ENCODE results near the gene GPATCH8. TPM values are rescaled to one million over a fixed set of nuclear protein-coding genes. Genes with fewer than 3 reads are reported as not detected.

The GPATCH8 gene
- total and polyA plus RNA-seq, 2 of the 8 experiments (the other 6 are each of a cell fraction or from before 2014, with no cell fraction given) = 20.5 to 58.1 TPM

DNA sequence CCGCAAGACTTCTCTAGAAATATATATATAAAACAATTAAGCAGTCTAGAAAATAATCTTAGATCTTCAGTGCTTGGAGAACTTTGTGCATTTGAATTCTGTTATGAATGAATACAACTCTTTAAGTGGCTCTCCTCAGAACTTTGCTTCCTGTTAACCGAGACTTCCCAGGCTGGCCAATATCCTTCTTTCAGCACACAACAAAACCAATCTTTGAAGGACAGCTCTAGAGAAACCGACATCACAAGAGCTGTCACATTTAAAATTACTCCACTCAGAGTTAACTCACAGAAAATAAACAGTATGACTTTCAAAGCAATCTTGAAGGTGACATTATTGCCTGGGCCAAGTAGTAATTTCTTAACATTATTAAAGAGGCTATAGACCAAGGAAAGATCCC is 64.0 kb downstream of the GPATCH8 start (continued):
- TF ChIP-seq USF2 (IDR thresholded peaks at IDR 0.05; ENCODE audit: low read length) (no peak), EGR1 (IDR thresholded peaks at IDR 0.05; ENCODE audit: borderline replicate concordance, low read depth, low read length) (no peak)

All from H1 (cell line).